ENCODE data around the gene PTPRQ.

GRCh38 chr12:80491166-80491565 is 47.1 kb downstream of the PTPRQ start:
- TF ChIP-seq POLR2A (IDR thresholded peaks at IDR 0.05; ENCODE audit: low read length) (no peak), GATA1 (IDR thresholded peaks at IDR 0.05; ENCODE audit: low read depth, low read length) (no peak)
